GM21737 (cell line): ENCODE measurements around the gene PCAT7.
"Not testable (repeated sequence)": the region's sequence is repeated elsewhere in the genome, so short reads cannot be mapped to it uniquely, and the experiment has no call there.

Experiments
- ATAC-seq: cut with Tn5 transposase; IDR thresholded peaks from one replicate; pipeline ENCODE4 v1.9.1; 2021; ENCODE audit warnings: mild to moderate bottlenecking, moderate library complexity; ENCODE audit not compliant: unreplicated experiment

The PCAT7 gene

GRCh38 chr9:94554439-94555331, at the start of gene PCAT7:
PCAT7 (plus strand) TSS chr9:94555083.
- no peak for ATAC-seq

- not testable (repeated sequence) for ATAC-seq
Measured at GRCh38 chr9:94506370-94506769, 48.5 kb upstream of the PCAT7 start.

DNA sequence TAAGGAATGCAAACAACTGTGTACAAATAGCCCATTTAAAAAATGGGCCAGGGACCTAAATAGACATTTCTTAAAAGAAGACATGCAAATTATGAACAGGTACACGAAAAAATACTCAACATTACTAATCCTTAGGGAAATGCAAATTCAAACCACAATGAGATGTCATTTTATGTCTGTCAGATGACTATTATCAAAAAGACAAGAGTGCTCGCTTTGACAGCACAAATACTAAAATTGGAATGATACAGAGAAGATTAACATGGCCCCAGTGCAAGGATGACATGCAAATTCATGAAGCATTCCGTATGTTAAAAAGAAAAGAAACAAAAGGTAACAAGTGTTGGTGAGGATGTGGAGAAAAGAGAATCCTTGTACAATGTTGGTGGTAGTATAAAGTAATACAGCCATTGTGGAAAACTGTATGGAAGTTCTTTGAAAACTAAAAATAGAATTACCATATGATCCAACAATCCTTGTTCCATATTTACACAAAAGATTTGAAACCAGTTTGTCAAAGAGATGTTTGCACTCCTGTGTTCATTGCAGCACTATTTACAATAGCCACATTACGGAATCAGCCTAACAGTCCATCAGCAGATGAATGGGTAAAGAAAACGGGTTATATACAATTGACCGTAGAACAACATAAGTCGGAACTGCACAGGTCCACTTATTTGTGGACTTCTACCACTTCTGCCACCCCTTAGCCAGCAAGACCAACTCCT, 47.2 kb upstream of the PCAT7 start:
- ATAC-seq: no peak

DNA sequence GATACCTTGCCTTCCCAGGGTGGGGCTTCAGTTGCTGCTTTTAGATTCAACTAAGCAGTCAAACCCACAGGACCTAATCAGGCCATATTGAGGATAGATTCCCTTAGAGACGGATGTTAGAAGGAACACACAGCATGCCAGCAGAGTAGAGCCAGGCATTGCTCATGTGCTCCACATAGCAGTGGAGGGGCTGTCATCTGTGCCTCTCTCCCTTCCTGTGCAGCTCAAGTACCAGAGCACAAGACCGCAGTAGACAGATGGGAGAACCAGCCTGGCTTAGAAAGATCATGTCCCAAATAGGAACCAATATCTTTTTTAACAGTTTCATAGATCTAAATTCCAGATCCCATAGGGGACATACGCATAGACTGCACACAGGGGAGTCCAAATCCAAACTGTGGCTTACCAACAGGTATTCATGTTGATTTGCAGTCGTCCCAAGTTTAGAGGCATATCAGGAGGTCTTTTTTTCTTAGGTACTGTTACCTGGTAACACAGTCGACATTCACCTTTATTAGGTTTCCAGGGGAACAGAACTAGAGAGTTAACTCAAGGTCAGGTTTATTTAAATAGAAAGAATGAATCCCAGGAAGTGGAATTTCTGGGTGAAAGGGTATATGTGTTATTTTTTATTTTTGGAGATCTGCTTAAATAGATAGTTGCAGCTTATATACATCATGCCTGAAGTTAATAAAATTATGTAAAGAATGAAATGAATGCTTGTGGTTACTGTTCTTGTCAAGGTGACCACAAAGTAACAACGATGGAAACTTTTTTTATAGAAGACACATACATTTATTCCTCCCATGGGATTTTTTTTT, 43.5 kb upstream of the PCAT7 start:
- no peak for ATAC-seq

DNA sequence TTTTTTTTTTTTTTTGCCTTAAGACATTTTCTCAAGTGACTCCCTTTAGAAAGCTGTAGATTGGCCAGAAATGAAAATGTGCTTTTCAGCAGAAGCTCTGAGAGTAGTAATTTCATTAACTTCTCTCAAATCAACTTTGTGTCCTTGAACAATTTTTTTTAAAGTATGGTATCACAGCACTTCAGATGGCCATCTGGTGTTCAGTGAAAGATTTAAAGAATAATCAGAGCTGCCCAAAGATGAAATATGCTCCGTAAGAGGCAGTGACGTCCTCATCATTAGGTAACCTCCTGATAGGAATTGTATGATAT, 43.0 kb upstream of the PCAT7 start:
- ATAC-seq: no peak

GRCh38 chr9:94514722-94515121, 40.2 kb upstream of the PCAT7 start:
- ATAC-seq: no peak

DNA sequence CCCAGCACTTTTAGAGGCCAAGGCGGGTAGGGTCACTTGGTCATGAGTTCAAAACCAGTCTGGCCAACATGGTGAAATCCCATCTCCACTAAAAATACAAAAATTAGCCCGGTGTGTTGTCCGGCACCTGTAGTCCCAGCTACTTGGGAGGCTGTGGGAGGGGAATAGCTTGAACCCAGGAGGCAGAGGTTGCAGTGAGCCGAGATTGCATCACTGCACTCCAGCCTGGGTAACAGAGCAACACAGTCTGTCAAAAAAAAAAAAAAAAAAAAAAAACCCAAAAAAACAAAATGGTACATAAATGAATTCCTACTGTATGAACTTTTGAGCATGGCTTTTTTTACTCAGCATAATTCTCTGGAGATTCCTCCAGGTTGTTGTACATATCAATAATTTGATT, 37.6 kb upstream of the PCAT7 start:
- no peak for ATAC-seq

GRCh38 chr9:94525396-94526035, 29.4 kb upstream of the PCAT7 start:
- ATAC-seq: no peak

- ATAC-seq: no peak
Measured at GRCh38 chr9:94526271-94526670, 28.6 kb upstream of the PCAT7 start.

DNA sequence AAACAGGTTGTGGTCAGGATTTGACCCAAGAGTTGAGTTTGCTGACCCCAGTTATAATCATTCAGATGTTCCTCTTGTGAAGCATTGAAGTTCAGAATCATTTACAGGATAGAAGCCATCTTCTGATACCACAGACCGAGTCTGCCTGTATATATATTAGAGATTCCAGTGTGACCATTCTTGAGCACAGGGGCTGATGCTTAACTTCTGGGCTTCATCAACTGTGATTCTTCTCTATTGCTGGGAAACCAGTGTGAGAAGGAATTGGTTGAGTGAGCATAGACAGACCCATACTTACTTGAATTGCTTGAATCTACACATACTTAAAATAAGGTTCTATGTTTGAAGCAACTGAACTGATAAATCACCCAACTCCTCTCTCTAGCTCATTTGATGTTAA, 27.9 kb upstream of the PCAT7 start:
- ATAC-seq: no peak

- no peak for ATAC-seq
Measured at GRCh38 chr9:94528886-94529285, 26.0 kb upstream of the PCAT7 start.

- no peak for ATAC-seq
Measured at GRCh38 chr9:94533155-94533554, 21.7 kb upstream of the PCAT7 start.

- ATAC-seq: no peak
Measured at GRCh38 chr9:94533601-94534000, 21.3 kb upstream of the PCAT7 start.

DNA sequence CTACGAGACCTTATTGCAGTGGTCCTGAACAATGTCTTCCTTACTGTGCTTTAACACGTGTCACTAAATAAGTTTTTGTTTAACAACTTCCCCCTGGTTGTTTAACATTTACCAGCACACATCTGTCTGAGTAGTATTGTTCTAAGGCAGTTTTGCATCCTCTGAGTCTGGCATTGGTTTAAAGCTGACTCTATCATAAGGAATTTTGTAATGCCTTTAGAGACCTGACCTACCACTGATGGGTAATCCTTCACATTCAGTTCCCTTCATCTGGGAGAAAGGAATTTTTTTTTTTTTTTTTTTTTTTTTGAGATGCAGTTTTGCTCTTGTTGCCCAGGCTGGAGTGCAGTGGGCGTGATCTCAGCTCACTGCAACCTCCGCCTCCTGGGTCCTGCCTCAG, 20.0 kb upstream of the PCAT7 start:
- no peak for ATAC-seq

GRCh38 chr9:94538908-94539307, 16.0 kb upstream of the PCAT7 start:
- no peak for ATAC-seq

DNA sequence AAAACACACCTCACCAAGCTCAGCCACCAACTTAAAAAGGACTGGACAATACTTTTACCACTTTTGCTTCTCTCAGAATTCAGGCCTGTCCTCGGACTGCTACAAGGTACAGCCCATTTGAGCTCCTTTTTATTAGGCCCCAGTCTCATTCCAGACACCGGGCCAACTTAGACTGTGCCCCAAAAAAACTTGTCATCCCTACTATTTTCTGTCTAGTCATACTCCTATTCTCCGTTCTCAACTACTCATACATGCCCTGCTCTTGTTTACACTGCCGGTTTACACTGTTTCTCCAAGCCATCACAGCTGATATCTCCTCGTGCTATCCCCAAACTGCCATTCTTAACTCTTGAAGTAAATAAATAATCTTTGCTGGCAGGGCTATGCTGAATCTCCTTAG, 10.5 kb upstream of the PCAT7 start:
- not testable (repeated sequence) for ATAC-seq

GRCh38 chr9:94545940-94546339, 8.9 kb upstream of the PCAT7 start:
- ATAC-seq: no peak

DNA sequence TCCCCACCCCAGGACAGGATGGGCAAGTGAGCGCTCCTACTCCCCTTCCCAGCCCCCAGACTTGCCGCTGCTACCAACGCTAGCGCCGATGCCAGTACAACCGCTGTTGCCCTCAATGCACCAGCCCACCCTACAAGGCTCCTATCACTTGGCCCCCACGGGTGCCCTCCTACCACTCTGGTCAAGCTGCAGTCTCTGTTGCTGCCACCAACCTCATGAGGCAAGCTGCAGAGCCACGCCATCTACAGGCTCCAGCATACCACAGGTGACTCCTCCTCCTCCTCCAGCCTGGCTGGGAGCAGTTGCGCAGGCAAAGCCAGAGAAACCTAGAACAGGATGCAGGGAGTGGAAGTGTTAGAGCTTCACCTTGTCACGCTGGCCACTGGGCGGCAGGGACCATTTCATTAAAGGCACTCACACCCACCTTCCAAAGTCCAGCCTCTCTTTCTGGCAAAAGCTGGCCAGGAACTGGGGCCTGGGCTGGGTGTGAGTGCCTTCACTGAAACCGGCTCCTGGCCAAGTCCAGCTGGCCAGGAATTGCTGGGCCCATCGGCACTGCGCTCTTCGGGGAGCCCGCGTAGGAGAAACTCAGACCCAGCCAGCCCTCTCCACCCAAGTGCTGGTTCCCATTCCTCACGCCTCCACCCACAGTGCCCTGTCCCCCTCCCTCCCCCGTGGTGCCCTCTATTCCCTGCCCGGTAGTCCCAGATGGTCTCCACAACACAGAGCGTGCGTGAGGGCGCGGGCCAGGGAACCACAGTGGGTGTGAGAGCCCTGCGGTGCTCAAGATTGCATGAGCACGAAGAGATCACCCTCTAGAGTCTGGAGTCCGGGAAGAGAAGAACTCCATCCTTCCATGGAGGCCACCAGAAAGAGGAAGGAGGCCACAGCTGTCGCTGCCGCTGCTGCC, 1.6 kb upstream of the PCAT7 start:
- ATAC-seq: no peak

GRCh38 chr9:94554078-94554438, 825 bp upstream of the PCAT7 start:
- no peak for ATAC-seq

DNA sequence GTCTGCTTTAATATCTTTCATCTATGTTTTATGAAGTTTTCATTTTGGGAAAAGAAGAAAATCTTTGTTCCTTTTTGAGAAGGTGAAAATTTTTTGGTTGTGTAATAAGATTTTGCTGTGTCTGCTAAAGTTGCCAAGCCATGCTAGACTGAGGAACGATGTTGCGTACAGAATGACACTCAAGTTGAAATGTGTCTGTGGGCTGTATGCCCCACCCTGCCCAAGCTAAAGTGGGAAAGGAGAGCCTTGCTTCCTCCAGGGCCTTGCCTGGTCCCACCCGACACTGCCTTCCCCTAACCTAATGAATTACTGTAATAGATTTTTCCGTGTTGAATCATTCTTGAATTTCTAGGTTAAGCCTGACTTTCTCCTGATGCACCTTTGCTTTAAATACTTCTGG, 2.5 kb downstream of the PCAT7 start:
- no peak for ATAC-seq
